ENCODE data around the gene DNM1. TPM values are rescaled to one million over a fixed set of nuclear protein-coding genes. Genes with fewer than 3 reads are reported as not detected.

DNM1 gene
- total RNA-seq (100 to 1,000 TPM in 1 of 2 donors, 10 to 100 TPM in 1; 44.6 to 181 TPM), polyA plus RNA-seq (ENCODE audit: insufficient read length in 2 of 2) (100 to 1,000 TPM; 265 to 410 TPM)
- long read RNA-seq, donor 1, partial matches to known transcripts: 74 of 88 reads
- long read RNA-seq, donor 1, other reads (novel, unspliced or antisense): 13 of 88 reads
- long read RNA-seq, donor 2, partial matches to known transcripts: 5 of 7 reads
- long read RNA-seq, donor 2, other reads (novel, unspliced or antisense): 0 of 7 reads
- long read RNA-seq, donor 3, partial matches to known transcripts: 10 of 12 reads
- long read RNA-seq, donor 3, other reads (novel, unspliced or antisense): 0 of 12 reads
- long read RNA-seq, donor 4: 0 reads

DNA sequence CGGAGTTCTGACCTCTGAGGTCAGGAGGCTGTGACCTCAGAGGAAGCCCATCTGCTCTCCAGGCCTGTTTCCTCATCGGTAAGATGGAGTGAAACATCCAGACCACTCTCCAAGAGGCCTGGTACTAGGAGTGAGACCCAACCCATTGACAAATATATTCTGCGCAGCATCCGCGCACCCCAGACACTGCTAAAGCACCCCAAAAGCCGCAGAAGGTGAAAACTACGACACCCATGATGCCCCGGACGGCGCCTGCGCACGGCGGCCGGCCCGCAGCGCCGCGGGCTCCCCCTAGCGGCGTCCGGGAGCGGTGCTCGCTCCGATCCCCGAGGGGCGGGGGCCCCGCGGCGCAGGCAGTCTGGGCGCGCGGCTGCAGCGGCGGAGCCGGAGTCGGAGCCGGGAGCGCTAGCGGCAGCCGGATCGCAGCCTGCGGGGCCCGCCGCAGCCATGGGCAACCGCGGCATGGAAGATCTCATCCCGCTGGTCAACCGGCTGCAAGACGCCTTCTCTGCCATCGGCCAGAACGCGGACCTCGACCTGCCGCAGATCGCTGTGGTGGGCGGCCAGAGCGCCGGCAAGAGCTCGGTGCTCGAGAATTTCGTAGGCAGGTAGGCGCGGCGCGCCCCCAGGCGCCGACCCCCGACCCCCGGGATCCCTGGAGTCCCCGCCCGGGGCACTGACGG is at the start of gene DNM1:
DNM1 (plus strand) TSS at position 356 of the 683 bp plus-strand sequence; CDS start at position 448, 92 bp downstream.
- Histone ChIP-seq H3K4me3 (ENCODE audit: low read depth, low read length) (peak within 1 kb of the TSS; percentile 66), H3K36me3 (ENCODE audit: control insufficient read depth, insufficient read depth, low read length) (peaks cover 17% of the 10 kb centered on the region), H3K9me3 (ENCODE audit: control insufficient read depth, insufficient read depth, low read length) (no peaks in the 10 kb centered on the region), H3K4me1 (ENCODE audit: control insufficient read depth, insufficient read depth, low read length) (peaks cover 26% of the 10 kb centered on the region), H3K27ac (ENCODE audit: low read depth, low read length) (peak within 1 kb of the TSS; percentile 40), H3K27me3 (ENCODE audit: control insufficient read depth, insufficient read depth, low read length) (peaks cover 3% of the 10 kb centered on the region)
- WGBS (ENCODE audit: insufficient coverage): under 1% methylated on average over 72 of the region's 72 CpGs
- peak in 3 of 6 donors; percentile 62 to 90 (median 88) for DNase-seq (ENCODE audit: low read depth in 4 of 6, low spot score in 6 of 6)

DNA sequence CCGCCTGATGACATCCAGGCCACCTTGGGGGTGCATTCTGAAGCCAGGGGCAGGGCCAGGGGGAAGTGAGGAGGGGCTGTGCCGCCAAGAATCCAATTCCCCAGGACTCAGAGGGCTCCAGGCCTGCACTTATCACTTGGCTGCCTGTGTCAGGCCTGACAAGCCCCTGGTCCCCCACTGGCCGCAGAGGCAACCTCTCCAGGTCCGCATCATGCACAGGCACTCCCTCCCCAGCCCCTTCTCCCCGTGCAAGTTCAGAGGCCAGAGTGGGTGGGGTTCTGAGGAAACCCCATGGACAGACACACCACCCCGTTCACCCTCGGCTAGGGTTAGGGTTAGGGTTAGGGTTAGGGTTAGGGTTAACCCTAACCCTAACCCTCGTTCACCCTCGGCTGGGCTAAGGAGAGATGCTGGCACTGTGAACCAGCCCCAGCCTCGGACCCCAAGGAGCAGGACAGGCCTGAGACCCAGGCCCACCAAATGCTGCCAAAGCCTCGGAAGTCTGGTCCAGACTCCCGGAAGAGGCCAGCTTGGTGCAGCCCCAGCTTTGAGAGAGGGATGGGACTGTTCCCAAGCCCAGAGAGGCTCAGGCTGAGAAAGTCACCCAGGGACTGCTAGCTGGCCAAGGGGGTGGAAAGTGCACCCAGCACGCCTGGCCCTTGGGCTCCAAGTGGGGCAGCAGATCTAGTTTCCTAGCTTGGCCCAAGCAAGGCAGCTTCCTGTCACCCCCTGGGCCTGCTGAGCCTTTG is 49.1 kb upstream of the DNM1 start:
- no peak for DNase-seq (ENCODE audit: low read depth in 4 of 6, low spot score in 6 of 6)
- Histone ChIP-seq H3K9me3 (ENCODE audit: control insufficient read depth, insufficient read depth, low read length) (no peaks in the 10 kb centered on the region), H3K27me3 (ENCODE audit: control insufficient read depth, insufficient read depth, low read length) (no peaks in the 10 kb centered on the region), H3K4me3 (ENCODE audit: low read depth, low read length) (no peak overlapping the region), H3K36me3 (ENCODE audit: control insufficient read depth, insufficient read depth, low read length) (no peaks in the 10 kb centered on the region), H3K27ac (ENCODE audit: low read depth, low read length) (no peak overlapping the region), H3K4me1 (ENCODE audit: control insufficient read depth, insufficient read depth, low read length) (peaks cover 6% of the 10 kb centered on the region)
- 86% methylated on average over 7 of the region's 13 CpGs for WGBS (ENCODE audit: insufficient coverage)

DNA sequence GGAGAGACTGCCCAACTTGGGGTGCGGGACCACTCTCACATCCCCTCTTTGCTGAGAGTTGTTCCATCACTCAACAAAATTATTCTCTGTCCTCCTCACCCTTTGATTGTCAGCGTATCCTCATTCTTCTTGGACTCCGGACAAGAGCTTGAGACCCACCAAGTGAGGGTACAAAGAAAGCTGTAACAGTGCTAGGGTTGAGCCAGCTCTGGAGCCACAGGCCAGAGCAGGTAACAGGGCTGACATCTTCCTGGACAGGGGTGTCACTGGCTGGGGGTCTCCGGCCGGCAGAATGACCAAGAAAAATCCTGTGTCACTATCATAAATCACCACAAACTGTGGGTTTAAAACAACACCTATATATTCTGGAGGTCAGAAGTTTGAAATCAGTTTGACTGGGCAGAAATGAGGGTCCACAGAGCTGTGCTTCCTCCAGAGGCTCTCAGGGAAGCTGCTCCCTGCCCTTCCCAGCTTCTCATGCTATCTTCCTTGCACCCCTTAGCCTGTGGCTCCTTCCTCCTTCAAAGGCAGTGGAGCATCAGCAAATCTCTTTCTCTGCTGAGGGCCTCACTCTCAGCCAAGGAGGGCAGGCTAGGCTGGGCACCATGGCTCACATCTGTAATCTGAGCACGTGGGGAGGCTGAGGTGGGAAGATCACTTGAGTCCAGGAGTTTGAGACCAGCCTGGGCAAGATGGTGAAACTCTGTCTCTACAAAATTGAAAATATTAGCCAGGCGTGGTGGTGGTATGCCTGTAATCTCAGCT is 47.3 kb upstream of the DNM1 start:
- no peaks in the 10 kb centered on the region for H3K36me3 ChIP-seq (ENCODE audit: control insufficient read depth, insufficient read depth, low read length)
- no peaks in the 10 kb centered on the region for H3K27me3 ChIP-seq (ENCODE audit: control insufficient read depth, insufficient read depth, low read length)
- peaks cover 14% of the 10 kb centered on the region for H3K4me1 ChIP-seq (ENCODE audit: control insufficient read depth, insufficient read depth, low read length)
- no peak overlapping the region for H3K27ac ChIP-seq (ENCODE audit: low read depth, low read length)
- no peak for DNase-seq (ENCODE audit: low read depth in 4 of 6, low spot score in 6 of 6)
- H3K9me3 ChIP-seq (ENCODE audit: control insufficient read depth, insufficient read depth, low read length): no peaks in the 10 kb centered on the region
- 87% methylated on average over 3 of the region's 7 CpGs for WGBS (ENCODE audit: insufficient coverage)
- H3K4me3 ChIP-seq (ENCODE audit: low read depth, low read length): no peak overlapping the region

DNA sequence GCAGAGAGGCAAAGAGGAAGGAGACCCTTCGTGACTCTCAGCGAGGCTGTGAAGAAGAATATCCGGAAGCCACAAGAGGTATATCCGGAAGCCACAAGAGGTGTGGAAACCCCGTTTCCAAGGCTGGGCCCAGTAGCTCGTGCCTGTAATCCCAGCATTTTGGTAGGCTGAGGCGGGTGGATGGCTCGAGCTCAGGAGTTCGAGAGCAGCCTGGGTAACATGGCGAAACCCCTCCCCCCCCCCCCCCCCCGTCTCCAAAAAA is 43.7 kb upstream of the DNM1 start:
- no peaks in the 10 kb centered on the region for H3K9me3 ChIP-seq (ENCODE audit: control insufficient read depth, insufficient read depth, low read length)
- 35% methylated on average over 10 of the region's 11 CpGs for WGBS (ENCODE audit: insufficient coverage)
- H3K36me3 ChIP-seq (ENCODE audit: control insufficient read depth, insufficient read depth, low read length): peaks cover 27% of the 10 kb centered on the region
- no peak for DNase-seq (ENCODE audit: low read depth in 4 of 6, low spot score in 6 of 6)
- peak overlapping the region; percentile 54 for H3K27ac ChIP-seq (ENCODE audit: low read depth, low read length)
- H3K27me3 ChIP-seq (ENCODE audit: control insufficient read depth, insufficient read depth, low read length): no peaks in the 10 kb centered on the region
- peak overlapping the region; percentile 50 for H3K4me3 ChIP-seq (ENCODE audit: low read depth, low read length)
- H3K4me1 ChIP-seq (ENCODE audit: control insufficient read depth, insufficient read depth, low read length): peaks cover 26% of the 10 kb centered on the region

DNA sequence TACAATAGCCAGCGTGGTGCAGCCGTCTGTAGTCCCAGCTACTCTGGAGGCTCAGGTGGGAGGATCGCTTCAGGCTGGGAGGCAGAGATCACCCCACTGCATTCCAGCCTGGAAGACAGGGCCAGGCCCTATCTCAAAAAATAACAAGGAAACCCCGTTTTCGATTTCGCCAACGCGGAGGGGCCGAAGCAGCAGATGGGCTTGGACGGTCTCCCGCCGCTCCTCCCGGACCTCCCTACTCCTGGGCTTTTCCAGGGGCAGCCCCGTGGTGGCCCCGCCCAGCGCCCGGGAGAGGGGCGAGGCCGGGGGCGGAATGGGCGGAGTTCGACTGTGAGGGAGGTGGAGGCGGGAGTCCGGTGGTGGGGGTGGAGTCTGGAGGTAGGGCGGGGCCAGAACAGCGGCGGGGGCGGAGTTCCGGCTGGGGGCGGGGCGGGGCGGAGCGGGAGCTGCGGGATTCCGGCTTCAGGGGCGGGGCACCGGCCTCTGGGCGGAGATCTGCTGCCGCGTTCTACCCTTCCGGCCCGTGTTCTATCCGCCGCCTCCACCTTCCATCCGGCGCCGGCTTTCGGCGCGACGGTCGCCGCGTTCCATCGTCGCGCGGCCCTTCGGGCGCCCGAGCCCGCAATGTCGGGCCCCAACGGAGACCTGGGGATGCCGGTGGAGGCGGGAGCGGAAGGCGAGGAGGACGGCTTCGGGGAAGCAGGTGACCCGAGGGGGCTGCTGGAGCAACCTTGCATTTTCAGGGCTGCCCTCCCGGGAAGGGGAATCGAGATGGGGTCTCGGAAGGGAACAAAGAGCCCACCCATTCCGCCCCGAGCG is 43.2 kb upstream of the DNM1 start, which contains the start of gene BBLN:
BBLN (plus strand) TSS at position 482 of the 819 bp plus-strand sequence; CDS start at position 625, 143 bp downstream.
- no peaks in the 10 kb centered on the region for H3K9me3 ChIP-seq (ENCODE audit: control insufficient read depth, insufficient read depth, low read length)
- H3K27me3 ChIP-seq (ENCODE audit: control insufficient read depth, insufficient read depth, low read length): no peaks in the 10 kb centered on the region
- H3K36me3 ChIP-seq (ENCODE audit: control insufficient read depth, insufficient read depth, low read length): peaks cover 32% of the 10 kb centered on the region
- H3K4me3 ChIP-seq (ENCODE audit: low read depth, low read length): peak within 1 kb of the TSS; percentile 67
- DNase-seq (ENCODE audit: low read depth in 4 of 6, low spot score in 6 of 6): peak; percentile 68 to 97 (median 86)
- under 1% methylated on average over 68 of the region's 77 CpGs for WGBS (ENCODE audit: insufficient coverage)
- H3K27ac ChIP-seq (ENCODE audit: low read depth, low read length): peak within 1 kb of the TSS; percentile 54
- peaks cover 26% of the 10 kb centered on the region for H3K4me1 ChIP-seq (ENCODE audit: control insufficient read depth, insufficient read depth, low read length)

DNA sequence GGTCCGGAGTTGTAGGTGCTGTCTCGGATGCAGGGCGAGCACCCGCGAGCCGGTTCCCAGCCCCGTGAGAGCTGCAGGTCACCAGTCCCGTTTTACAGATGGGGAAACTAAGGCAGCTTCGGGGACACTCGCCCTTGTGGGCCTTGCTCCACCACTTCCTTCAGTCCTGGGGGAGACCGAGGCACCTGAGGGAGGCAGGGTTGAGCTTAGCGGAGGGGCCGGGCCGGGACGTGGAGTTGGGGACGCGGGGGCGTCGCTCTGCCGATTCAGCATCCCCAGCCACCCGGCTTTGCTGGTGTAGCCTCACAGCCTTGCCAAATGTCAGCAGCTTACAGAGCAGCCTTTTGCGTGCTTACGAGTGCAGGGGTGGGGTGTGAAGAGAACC is 42.6 kb upstream of the DNM1 start:
- Histone ChIP-seq H3K9me3 (ENCODE audit: control insufficient read depth, insufficient read depth, low read length) (no peaks in the 10 kb centered on the region), H3K4me3 (ENCODE audit: low read depth, low read length) (peak overlapping the region; percentile 67), H3K27me3 (ENCODE audit: control insufficient read depth, insufficient read depth, low read length) (no peaks in the 10 kb centered on the region), H3K36me3 (ENCODE audit: control insufficient read depth, insufficient read depth, low read length) (peaks cover 34% of the 10 kb centered on the region), H3K4me1 (ENCODE audit: control insufficient read depth, insufficient read depth, low read length) (peaks cover 26% of the 10 kb centered on the region), H3K27ac (ENCODE audit: low read depth, low read length) (no peak overlapping the region)
- under 1% methylated on average over 19 of the region's 23 CpGs for WGBS (ENCODE audit: insufficient coverage)
- peak in 1 of 6 donors; percentile 57 for DNase-seq (ENCODE audit: low read depth in 4 of 6, low spot score in 6 of 6)

DNA sequence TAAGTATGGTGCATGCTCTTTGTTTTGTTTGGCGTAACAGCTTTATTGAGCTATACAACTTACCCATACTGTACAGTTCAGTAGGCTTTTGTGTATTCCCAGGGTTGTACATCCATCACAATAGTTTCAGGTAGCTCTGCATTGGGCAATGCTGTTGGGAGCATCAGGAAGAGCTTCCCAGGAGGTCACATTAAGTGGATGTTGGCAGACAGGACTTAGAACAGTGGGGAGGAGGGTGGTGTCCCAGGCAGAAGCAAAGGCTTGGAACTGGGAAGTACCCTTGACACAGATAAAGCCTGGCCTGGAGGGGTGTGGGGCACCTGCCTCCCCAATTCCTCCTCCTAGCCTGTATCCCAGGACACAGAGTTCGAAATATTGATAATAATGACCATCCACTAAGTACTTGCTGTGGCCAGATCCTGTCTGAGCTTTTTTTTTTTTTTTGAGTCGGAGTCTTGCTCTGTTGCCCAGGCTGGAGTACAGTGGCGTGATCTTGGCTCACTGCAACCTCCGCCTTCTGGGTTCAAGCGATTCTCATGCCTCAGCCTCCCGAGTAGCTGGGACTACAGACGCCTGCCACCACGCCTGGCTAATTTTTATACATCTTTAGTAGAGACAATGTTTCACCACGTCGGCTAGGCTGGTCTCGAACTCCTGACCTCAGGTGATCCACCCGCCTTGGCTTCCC is 41.8 kb upstream of the DNM1 start:
- H3K27ac ChIP-seq (ENCODE audit: low read depth, low read length): no peak overlapping the region
- H3K4me1 ChIP-seq (ENCODE audit: control insufficient read depth, insufficient read depth, low read length): peaks cover 26% of the 10 kb centered on the region
- 95% methylated on average over 12 of the region's 13 CpGs for WGBS (ENCODE audit: insufficient coverage)
- no peaks in the 10 kb centered on the region for H3K27me3 ChIP-seq (ENCODE audit: control insufficient read depth, insufficient read depth, low read length)
- H3K4me3 ChIP-seq (ENCODE audit: low read depth, low read length): no peak overlapping the region
- H3K9me3 ChIP-seq (ENCODE audit: control insufficient read depth, insufficient read depth, low read length): no peaks in the 10 kb centered on the region
- DNase-seq (ENCODE audit: low read depth in 4 of 6, low spot score in 6 of 6): peak in 1 of 6 donors; percentile 34
- H3K36me3 ChIP-seq (ENCODE audit: control insufficient read depth, insufficient read depth, low read length): peaks cover 42% of the 10 kb centered on the region

DNA sequence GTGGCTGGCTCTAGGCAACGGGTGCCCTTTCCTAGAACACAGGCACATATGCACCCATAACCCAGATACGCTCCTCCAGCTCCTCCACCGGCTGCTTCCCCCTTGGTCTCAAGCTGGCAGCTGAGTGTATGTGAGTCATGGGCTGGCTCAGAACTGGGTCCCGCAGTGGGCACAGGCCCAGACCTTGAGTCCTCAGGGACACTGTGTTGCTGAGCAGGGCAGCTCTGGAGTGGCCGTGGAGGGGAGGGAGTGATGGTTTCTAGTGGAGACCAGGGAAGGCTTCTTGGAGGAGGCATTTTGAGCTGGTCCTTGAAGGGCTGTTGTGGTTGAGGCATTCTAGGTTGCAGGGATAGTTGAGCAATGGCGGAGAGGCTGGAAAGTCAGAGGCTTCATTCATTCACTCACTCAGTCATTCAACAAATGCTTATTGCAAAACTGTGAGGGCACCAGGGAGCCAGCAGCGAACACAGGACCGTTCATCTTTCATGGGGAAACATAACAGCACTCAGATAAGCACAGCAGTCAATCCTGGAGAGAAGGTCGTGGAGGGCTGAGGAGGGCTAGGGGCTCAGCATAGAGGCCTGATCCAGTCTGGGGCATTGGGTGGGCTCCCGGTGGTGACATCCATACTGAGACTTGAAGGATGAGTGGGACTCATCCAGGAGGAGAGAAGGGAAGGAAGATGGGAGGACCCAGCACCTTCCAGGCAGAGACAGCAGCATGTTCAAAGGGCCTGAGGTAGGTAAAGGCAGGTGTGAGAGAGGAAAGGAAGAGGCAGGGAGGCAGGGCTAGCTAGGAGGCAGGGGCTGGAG is 40.8 kb upstream of the DNM1 start:
- Histone ChIP-seq H3K27ac (ENCODE audit: low read depth, low read length) (no peak overlapping the region), H3K4me1 (ENCODE audit: control insufficient read depth, insufficient read depth, low read length) (peaks cover 26% of the 10 kb centered on the region), H3K27me3 (ENCODE audit: control insufficient read depth, insufficient read depth, low read length) (no peaks in the 10 kb centered on the region), H3K4me3 (ENCODE audit: low read depth, low read length) (no peak overlapping the region), H3K36me3 (ENCODE audit: control insufficient read depth, insufficient read depth, low read length) (peaks cover 52% of the 10 kb centered on the region), H3K9me3 (ENCODE audit: control insufficient read depth, insufficient read depth, low read length) (no peaks in the 10 kb centered on the region)
- DNase-seq (ENCODE audit: low read depth in 4 of 6, low spot score in 6 of 6): no peak
- 83% methylated on average over 4 of the region's 10 CpGs for WGBS (ENCODE audit: insufficient coverage)
